ENCODE results near the gene PPP2R5D. TPM values are rescaled to one million over a fixed set of nuclear protein-coding genes. Genes with fewer than 3 reads are reported as not detected.

The PPP2R5D gene
- total RNA-seq, 1 donor from 2014 or later, result 24.5 TPM

- peaks cover 35% of the 10 kb centered on the region for H3K4me1 ChIP-seq
- DNase-seq (no peak), ATAC-seq (no peak)
- TF ChIP-seq CTCF (IDR thresholded peaks at IDR 0.05), result no peak
- H3K36me3 ChIP-seq, result peaks cover 38% of the 10 kb centered on the region
- no peaks in the 10 kb centered on the region for H3K9me3 ChIP-seq
- H3K27me3 ChIP-seq (ENCODE audit: low read depth), result no peaks in the 10 kb centered on the region
- intact Hi-C loops (cut with DNase I), result no loop called here
- no peak overlapping the region for H3K27ac ChIP-seq
- no peak overlapping the region for H3K4me3 ChIP-seq
These were observed 71.6 kb downstream of the PPP2R5D start for GRCh38 chr6:43055966-43056365.

GRCh38 chr6:43058531-43058930 is 74.2 kb downstream of the PPP2R5D start:
- DNase-seq, result no peak
- no peaks in the 10 kb centered on the region for H3K9me3 ChIP-seq
- H3K36me3 ChIP-seq, result peaks cover 46% of the 10 kb centered on the region
- peak overlapping the region; percentile 83 for H3K4me3 ChIP-seq
- peaks cover 26% of the 10 kb centered on the region for H3K4me1 ChIP-seq
- TF ChIP-seq CTCF (IDR thresholded peaks at IDR 0.05), result no peak
- no peak for ATAC-seq
- peak overlapping the region; percentile 89 for H3K27ac ChIP-seq
- intact Hi-C loops (cut with DNase I), result no loop called here
- H3K27me3 ChIP-seq (ENCODE audit: low read depth), result no peaks in the 10 kb centered on the region

- no peaks in the 10 kb centered on the region for H3K9me3 ChIP-seq
- ATAC-seq (peak; percentile 98), DNase-seq (peak; percentile 98)
- intact Hi-C loops (cut with DNase I), result no loop called here
- peaks cover 54% of the 10 kb centered on the region for H3K36me3 ChIP-seq
- peak within 1 kb of the TSS; percentile 89 for H3K27ac ChIP-seq
- peaks cover 26% of the 10 kb centered on the region for H3K4me1 ChIP-seq
- TF ChIP-seq CTCF (IDR thresholded peaks at IDR 0.05), result no peak
- peak within 1 kb of the TSS; percentile 83 for H3K4me3 ChIP-seq
- H3K27me3 ChIP-seq (ENCODE audit: low read depth), result no peaks in the 10 kb centered on the region
These were observed 75.0 kb downstream of the PPP2R5D start, which contains the start of the genes KLC4 and MRPL2 for GRCh38 chr6:43059168-43060033. TSS of gene KLC4 (plus strand) at chr6:43059631. CDS start at chr6:43061336, 1,705 bp downstream. TSS of gene MRPL2 (minus strand) at chr6:43059434. CDS start at chr6:43059381, 53 bp downstream.

- Histone ChIP-seq H3K27ac (peak overlapping the region; percentile 89), H3K9me3 (no peaks in the 10 kb centered on the region), H3K36me3 (peaks cover 51% of the 10 kb centered on the region), H3K27me3 (ENCODE audit: low read depth) (no peaks in the 10 kb centered on the region), H3K4me1 (peaks cover 26% of the 10 kb centered on the region), H3K4me3 (peak overlapping the region; percentile 83)
- DNase-seq (peak; percentile 67), ATAC-seq (peak; percentile 58 to 64)
- no peak for TF ChIP-seq CTCF (IDR thresholded peaks at IDR 0.05)
- intact Hi-C loops (cut with DNase I), result no loop called here
These were observed 75.8 kb downstream of the PPP2R5D start for GRCh38 chr6:43060034-43060754.

GRCh38 chr6:43060755-43061633 is 76.6 kb downstream of the PPP2R5D start:
- no peaks in the 10 kb centered on the region for H3K9me3 ChIP-seq
- H3K36me3 ChIP-seq, result peaks cover 51% of the 10 kb centered on the region
- H3K27ac ChIP-seq, result peak overlapping the region; percentile 89
- H3K4me1 ChIP-seq, result peaks cover 26% of the 10 kb centered on the region
- intact Hi-C loops (cut with DNase I), result no loop called here
- H3K4me3 ChIP-seq, result peak overlapping the region; percentile 83
- DNase-seq (no peak), ATAC-seq (no peak)
- no peaks in the 10 kb centered on the region for H3K27me3 ChIP-seq (ENCODE audit: low read depth)
- TF ChIP-seq CTCF (IDR thresholded peaks at IDR 0.05), result no peak
